RKO (cell line): ENCODE data around the gene SPECC1.
"Not testable (repeated sequence)": the region's sequence is repeated elsewhere in the genome, so short reads cannot be mapped to it uniquely, and the experiment has no call there.

ENCODE experiments used
- DNase-seq: peaks from one replicate; pipeline ENCODE4 v3.0.0-alpha.2; 2016; ENCODE audit warnings: low spot score

Gene SPECC1

GRCh38 chr17:20173091-20173490 lies 163.9 kb downstream of the SPECC1 start:
- DNase-seq: no peak

- DNase-seq: peak; percentile 59
Observed at GRCh38 chr17:20174588-20175265, 165.6 kb downstream of the SPECC1 start.

GRCh38 chr17:20179041-20179440 lies 169.9 kb downstream of the SPECC1 start:
- no peak for DNase-seq

GRCh38 chr17:20180661-20181060 lies 171.5 kb downstream of the SPECC1 start:
- DNase-seq: no peak

DNA sequence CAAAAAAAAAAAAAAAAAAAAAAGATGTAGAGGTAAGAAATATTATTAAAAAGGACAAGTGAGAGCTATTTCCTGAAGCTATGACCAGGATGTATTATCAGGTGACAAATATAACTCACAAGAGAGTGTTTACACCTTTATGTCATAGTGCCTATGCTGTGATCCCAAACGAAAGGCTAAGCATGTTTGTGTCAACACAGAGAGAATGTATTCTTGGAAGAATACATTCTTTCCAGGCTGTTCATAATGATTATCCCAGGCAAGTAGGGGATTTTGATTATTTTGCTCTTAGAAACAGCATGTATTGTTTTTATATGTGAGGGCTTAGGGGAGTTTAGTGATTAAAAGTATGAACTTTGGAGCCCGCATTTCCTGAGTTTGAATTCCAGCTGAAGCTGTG lies 175.0 kb downstream of the SPECC1 start:
- DNase-seq: no peak

- DNase-seq: no peak
Observed at GRCh38 chr17:20184977-20185619, 175.9 kb downstream of the SPECC1 start.

- DNase-seq: peak; percentile 30
Observed at GRCh38 chr17:20187049-20187448, 177.9 kb downstream of the SPECC1 start.

DNA sequence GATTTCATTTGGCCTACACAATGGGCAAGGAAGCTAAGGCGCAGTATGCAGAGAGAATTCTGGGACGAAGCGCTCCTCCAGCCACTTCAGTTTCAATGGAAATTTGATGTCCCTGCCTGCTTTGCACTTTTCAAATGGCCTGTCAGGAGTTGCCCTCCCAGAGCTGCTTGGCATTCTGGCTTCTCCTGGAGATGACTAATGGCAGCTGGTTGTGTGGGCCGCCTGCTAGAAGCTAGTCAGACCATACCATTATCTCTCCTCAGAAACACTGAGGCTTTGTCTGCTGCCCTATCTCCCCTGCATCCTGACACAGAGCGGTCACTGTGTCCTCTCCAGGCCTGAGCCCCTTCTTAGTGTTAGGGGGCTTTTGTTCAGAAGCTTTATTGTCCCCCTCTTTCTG lies 180.1 kb downstream of the SPECC1 start:
- peak; percentile 11 for DNase-seq

GRCh38 chr17:20189979-20190378 lies 180.8 kb downstream of the SPECC1 start:
- no peak for DNase-seq

DNA sequence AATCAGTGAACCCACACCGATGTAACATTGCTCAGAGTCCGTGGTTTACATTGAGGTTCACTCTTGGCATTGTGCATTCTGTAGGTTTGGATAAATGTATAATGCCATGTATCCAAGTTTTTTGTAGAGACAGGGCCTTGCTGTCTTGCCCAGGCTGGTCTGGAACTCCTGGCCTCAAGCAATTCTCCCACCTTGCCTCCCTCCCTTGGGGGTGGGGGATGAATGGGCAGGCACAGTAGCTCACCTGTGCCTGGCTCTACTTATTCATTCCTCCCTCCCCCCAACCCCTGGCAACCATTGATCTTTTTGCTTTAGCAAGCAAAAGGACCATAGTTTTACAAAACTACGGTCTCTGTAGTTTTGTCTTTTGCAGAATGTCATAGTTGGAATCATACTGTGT lies 181.4 kb downstream of the SPECC1 start:
- DNase-seq: no peak

DNA sequence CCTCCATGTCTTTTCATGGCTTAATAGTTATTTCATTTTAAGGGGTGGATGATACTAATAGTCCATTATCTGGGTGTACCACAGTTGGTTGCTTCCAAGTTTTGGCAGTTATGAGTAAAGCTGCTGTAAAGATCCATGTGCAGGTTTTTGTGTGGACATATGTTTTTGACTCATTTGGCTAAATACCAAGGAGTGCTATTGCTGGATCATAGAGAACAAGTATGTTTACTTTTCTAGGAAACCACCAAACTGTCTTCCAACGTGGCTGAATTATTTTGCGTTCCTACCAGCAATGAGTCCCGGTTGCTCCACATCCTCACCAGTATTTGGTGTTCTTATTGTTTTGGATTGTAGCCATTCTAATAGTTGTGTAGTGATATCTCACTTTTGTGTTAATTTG lies 181.9 kb downstream of the SPECC1 start:
- DNase-seq: no peak

DNA sequence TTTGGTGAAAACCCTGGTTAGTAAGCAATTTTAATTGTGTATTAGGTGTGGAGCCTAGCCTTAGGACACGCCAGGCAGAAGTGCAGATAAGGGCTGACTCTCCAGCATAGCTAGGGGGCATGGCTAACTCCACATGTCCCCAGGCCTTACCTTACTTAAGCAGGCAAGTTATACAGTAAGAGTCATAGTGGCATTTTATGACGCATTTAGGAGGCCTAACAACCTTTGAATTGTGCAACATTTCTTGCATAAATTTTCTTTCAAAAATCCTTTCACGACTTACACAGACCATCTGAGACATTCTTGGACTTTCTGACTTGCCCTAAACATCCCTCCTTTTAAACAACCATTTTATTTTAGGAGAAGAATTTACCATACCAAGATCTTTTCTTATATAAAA lies 187.1 kb downstream of the SPECC1 start:
- not testable (repeated sequence) for DNase-seq

GRCh38 chr17:20197272-20197926 lies 188.2 kb downstream of the SPECC1 start:
- DNase-seq: no peak

DNA sequence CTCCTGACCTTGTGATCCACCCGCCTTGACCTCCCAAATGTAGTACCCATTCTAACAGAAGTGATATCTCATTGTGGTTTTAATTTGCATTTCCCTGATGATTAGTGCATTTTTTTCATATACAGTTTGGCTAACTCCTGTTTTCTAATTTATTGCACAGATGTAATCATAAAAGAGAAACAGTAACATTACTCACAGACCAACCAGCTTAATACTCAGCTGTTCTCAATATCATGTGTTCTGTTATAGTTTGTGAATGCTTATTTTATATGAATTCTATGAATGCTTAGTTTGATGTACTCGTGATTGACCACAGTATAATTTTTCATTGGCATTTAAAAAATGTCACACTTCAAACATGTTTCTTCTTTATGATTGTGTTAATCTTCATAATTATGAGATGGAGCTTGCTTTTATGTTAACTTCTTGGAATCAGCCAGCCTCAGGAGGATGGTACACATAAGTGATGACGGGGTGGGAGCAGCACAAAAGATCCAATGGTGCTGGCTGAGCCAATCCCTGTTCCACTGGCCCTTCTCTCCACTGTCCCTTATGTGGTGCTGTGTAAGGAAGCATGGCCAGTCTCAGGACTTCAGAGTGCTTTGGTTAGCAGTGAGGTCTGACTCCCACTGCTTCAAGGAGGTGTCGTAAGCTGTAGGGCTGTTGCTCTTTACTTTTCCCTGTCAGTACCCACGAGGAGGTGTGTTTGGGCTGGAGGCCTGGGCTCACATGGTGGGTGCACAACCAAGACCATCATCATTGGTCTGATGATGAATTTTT lies 191.0 kb downstream of the SPECC1 start:
- DNase-seq: no peak

DNA sequence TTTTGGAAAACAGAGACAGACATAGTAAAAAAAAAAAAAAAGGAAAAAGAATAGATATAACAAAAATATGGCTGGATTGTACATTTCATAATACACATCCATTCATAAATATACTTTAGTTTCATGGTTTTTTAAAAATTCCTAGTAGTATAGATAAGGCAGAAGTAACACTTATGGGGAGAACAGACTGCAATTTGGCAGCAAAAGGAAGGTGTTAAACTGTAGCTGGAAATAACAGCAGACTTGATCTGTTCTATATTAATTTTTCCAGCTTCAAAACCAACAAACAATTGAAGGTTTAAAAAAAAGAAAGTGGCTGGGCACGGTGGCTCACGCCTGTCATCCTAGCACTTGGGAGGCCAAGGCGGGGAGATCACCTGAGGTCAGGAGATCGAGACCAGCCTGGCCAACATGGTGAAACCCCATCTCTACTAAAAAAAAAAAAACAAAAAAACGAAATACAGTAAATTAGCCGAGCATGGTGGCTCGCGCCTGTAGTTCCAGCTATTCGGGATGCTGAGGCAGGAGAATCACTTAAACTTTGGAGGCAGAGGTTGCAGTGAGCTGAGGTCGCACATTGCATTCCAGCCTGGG lies 191.8 kb downstream of the SPECC1 start:
- DNase-seq: no peak

GRCh38 chr17:20202141-20202621 lies 193.0 kb downstream of the SPECC1 start:
- no peak for DNase-seq

GRCh38 chr17:20203018-20203417 lies 193.9 kb downstream of the SPECC1 start:
- no peak for DNase-seq

DNA sequence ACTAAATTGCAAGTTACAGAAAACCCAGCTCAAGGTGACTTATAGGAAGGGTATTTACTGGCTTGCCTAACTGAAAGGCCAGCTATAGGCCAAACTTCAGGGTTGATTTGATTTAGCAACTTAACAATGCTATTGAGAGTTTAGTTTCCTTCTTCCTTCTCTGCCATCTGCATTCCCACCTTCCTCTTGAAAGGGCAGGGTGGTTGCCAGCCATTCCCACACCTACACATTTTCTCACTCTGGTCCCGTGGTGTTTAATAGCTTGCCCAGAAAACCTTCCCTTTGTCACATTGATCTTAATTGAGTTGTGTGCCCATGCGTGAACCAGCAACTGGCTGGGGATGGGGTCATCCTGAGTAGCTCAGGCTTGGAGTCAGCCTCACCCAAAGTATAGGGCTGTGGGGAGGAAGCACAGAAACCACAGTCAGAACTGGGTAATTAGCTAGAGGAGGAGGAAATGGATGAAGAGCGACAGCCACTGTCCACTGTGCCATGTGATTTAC lies 194.7 kb downstream of the SPECC1 start:
- no peak for DNase-seq

DNA sequence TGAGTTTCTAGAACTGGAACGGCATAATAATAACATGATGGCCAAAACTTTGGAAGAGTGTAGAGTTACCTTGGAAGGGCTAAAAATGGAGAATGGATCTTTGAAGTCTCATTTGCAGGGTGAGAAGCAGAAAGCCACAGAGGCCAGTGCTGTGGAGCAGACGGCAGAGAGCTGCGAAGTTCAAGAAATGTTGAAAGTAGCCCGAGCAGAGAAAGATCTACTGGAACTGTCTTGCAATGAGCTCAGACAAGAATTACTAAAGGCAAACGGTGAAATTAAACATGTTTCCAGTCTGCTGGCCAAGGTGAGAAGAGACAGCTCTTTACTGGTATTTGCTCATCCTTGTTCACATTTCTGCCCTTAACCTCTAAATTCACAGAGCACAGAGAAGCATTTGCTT lies 196.4 kb downstream of the SPECC1 start:
- DNase-seq: no peak

DNA sequence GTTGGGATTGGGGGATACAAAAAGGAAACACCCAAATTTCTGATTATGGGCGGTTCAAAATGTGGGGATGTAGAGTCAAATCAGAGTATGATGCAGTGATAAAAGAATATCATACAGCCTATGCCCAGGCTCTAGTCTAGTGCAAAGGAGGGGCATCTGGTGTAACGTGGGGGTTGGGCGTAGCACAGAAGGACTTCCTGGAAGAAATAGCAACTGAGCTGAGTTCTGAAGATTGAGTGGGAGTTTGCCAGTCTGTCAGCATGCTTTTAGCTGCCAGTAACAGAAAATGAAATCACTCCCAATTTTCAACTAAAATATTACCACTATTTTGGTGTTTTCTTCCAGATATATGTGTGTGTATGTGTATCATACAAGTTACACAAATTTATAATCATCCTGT lies 196.9 kb downstream of the SPECC1 start:
- no peak for DNase-seq

- no peak for DNase-seq
Observed at GRCh38 chr17:20206591-20206990, 197.4 kb downstream of the SPECC1 start.
